OCI-LY1 (cell line): ENCODE results near the gene LCN9.

Experiments
- CTCF ChIP-seq: fragments of 200-600 bp; sonication (generic), shearing (Covaris generic); IDR thresholded peaks from 2 replicates; pipeline ENCODE4 v1.5.1; 2017; ENCODE audit warnings: mild to moderate bottlenecking, antibody characterized with exemption, low read length, moderate library complexity, mixed read lengths
- EZH2 ChIP-seq: fragments of 200-600 bp; sonication (generic), shearing (Covaris generic); IDR thresholded peaks from 2 replicates; pipeline ENCODE4 v1.8.0; 2017; ENCODE audit warnings: borderline replicate concordance, mixed run types, mild to moderate bottlenecking, antibody characterized with exemption, low read length, moderate library complexity, mixed read lengths

GRCh38 chr9:135661816-135662560, 1.1 kb upstream of the LCN9 start:
- TF ChIP-seq CTCF (no peak), EZH2 (no peak)
